NCI-H1105 treated with DMSO at 0.1 percent for 48 hours (cell line): ENCODE results near the gene SPO11.
A peak's percentile ranks its signal among the peaks of the same experiment; 100 is the strongest.

Experiments used
- DNase-seq: peaks from one replicate; lab custom pipeline; 2025; lab: John Stamatoyannopoulos, UW

Gene SPO11

DNA sequence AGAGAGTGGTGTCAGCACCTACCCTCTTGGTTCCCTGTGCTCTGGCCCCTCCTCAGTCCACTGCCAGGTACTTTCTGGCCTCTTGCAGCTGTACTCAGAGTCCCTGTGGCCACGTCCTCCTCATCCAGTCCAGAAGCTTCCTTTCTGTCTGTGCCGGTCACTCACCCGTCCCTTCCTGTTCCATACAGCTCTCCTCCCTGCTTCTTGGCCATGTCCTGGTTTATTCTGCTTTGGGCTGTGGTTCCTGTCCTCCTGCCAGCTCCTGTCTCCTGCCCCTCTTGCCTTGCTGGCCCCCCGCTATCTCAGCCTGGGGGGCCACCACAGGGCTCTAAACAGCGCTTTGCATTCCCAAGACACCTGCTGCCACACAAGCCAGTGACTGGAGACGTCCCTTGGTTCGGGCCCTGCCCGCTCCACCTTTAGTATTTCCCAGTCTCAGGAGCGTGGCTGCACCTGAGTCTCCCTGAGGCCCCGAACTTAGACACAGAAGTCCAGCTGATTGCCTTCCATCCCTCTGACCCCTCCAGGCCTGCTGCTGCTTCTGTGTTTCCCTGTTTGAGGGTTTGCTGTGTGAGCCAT, 46.1 kb downstream of the SPO11 start:
- DNase-seq = no peak

DNA sequence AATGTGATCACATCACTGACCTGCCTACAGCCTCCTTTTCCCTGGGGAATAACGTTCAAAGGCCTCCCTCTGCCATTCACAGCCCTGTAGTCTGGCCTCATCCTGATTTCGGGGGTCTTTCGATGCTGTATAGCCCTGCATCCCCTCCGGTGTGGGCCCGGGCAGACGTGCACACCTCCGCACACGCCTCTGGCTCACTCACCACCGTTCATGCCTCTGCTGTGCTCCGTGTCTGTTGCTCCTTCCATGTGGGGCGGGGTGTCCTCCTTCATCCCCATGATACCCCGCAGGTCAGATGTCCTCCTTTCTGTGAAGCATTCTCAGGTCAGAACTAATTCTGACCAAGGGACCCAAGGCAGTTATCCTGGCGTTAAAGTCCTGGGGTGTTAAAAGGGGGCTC, 47.7 kb downstream of the SPO11 start:
- DNase-seq = no peak

DNA sequence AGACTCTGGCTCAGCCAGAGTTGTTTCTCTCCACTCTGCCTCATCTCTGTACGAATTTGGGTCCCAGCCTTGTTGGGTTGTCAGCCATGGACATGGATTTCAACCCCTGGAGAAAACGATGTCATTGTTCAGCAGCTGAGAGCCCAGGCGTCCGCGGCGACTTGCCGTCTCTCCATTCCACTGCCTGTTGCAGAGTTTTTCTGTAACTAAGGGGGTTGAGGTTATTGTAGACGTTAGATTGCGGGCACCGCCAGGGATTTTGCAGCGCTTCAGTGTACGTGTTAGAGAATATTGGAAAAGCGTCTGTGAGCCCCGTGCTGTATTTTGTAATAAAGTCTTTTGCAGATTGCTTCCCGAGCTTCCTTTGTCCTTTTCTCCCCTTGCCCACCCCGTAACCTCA, 48.5 kb downstream of the SPO11 start:
- DNase-seq = no peak

DNA sequence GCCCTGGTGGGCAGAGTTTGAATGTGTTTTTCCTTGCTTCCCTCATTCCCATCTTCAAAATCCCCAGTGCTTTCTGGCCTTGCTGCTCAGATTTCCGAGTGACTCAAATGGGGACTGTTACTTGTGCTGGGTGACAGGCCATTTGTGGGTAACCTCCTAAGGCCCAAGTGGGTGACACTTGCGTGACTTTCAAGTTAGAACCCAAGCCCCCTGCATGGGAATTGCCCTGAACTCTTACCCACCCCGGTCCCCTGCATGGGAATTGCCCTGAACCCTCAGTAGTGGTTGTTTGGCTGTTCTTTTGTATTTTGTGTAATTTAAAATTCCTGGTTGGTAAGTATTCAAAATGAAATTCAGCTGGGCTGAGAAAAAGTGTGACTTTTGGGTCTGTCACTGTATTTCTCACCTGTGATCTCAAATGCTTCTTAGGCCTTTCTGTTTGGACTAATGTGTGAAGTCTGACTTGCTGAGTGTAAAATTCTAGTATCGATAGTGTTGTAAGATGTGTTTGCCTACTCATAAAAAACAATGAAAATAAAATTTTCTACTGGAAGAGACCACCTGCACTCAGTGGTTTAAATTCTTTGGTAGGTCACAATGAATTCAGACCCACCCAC, 49.2 kb downstream of the SPO11 start:
- no peak for DNase-seq

DNA sequence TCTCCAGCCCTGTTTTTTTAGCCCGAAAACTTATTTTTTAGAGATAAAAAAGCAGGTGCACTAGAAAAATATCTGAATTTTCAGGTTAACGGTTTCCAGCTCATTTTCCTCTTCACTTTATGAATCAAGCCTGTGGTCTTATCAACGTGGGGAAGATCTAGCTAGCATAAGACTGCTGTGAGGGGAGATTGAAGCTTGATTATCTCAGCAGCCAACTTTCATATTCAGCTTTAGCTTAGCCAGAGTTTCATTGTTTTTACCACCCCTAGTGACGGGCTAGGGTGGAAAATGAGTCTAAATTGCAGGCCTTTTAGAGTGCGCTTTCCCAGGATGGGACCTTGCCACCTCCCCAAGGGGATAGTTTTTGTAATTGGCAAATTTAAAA, 49.7 kb downstream of the SPO11 start:
- DNase-seq = no peak

DNA sequence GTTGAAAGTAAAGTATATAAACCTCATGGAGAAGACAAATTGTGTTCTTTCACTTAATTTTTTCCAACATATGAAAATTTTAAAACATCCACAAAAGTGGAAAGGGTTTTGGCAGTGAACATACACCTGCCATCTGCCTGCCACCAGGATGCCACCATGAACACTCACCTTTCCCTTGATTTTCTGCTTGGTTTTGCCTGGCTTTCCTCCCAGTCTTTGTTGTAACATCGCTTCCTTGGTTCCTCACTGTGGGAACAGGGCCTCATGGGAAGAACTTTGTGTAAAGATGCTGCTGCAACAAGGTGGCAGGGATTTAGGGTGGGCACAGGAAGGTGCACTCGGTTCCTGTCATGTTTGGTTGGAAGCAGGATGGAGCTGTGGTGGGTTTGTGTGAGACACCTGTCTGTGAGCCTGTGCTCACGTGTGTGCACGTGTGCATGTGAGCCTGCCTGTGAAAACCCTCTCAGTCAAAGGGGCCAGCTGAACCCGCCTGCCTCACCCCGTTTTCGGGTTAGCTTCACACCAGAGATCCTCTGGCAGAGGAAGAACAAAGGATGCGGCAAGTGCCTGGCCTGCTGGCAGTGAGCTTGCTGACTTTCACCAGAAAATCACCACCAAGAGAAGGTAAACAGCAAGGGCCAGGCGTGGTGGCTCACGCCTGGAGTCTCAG, 50.6 kb downstream of the SPO11 start:
- no peak for DNase-seq

DNA sequence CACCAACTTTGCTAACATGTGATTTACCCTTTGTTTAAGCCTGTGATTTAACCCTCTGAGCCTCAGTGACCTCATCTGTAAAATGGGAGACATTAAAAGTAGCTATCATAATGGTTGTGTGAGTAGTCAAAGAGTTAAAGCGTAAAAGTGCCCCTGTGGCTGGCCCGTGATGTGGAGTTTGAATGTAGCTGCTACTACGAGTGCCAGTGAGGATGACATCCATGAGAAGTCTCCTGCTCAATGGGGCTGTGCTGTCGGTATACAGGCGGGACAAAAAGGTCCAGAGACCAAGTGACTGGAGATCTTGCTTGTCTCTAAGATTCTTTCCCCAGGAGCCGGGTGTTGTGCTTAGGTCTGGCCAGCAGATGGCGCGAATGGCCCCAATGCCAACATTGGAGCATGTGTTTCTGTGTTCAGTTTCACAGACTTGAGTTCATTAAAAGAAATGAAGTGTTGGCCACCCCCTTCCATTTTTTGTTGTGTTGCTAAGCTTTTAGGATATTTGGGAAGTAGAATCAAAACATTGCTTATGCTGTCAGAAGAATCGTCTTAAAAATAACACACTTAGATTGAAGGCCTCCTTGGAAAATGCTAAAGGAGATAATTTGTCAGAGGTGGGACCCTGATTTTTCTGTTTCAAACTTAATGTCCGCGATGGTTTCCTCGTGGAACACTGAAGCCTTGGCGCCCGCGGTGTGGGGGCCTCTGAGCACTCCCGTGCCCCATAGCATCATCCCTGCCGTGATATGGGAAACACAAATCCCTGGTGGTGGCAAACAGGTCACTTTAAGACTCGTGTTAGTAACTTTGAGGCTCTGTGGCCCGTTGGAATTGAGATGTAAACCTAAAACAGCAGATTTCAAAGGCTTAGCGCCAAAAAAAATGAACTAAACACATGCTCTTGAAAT, 52.2 kb downstream of the SPO11 start:
- DNase-seq = peak; percentile 65

DNA sequence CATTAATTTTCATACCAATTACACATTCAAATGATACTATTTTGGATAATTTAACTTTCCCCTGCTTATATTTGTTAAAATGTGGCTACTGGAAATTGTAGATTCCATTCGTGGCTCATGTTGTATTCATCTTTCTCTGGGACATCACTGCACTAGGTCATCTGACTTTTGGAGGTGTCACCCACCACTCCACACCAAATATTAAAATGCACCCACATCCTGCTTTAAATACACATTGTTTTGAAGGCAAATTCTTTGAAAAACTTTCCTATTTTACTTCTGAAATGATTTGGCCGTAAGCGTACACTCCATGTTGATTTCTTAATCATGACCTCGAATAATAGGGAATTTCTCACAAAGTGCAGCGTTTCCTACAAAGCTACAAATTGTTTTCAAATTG, 52.9 kb downstream of the SPO11 start:
- DNase-seq = no peak

DNA sequence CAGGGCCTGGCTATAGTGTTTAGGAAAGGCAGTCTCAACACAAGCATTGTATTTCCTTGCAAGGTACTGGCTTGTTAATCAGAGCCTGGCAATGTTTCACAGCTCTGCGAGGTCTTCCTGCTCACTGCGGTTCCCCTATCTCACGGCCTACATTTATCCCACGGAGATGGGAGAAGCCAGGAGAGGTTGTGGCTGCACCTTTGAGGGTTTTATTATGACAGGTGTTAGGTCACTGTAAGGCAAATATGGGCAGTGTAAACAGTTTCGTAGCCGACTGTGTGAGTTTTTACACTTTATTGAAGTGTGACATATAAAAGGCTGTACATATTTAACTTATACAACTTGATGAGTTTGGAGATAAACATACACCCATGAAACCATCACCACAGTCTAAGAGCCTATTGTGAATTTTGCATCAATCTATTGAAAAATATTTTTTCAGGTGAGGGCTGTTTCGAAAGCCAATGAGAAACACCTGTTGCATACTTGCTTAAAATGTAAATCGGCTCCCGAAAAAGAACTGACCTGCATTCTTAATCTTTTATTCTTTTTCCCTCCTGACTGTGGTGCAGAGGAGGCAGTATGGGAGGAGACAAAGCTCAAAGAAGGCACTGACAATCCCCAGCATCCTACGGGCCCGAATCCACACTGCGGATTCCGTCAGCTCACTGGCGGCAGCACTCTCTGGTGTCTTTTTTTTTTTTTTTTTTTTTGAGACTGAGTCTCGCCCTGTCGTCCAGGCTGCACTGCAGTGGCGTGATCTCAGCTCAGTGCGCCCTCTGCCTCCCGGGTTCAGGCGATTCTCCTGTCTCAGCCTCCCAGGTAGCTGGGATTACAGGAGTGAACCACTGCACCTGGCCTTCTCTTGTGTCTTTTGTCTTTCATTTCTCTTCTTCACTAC, 54.1 kb downstream of the SPO11 start:
- DNase-seq = no peak

DNA sequence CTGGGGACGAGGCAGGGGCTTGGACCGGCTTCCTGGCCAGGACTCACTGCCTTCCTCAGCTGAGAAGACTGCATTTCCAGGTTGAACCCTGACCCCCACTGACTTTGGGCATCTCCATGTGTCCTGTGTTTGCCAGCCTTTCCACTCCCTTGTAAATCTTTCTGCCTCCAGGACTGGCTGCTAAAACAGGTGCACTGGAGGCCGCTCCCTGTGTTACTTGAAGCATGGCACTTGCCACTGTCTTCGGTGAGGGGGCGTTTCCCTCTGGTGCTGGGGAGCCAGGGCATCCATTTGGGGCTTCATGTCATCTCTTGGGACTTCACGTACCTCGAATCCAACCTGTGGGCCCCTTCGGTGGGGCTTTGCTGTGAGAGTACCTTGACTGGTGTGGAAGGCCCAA, 54.9 kb downstream of the SPO11 start:
- no peak for DNase-seq

DNA sequence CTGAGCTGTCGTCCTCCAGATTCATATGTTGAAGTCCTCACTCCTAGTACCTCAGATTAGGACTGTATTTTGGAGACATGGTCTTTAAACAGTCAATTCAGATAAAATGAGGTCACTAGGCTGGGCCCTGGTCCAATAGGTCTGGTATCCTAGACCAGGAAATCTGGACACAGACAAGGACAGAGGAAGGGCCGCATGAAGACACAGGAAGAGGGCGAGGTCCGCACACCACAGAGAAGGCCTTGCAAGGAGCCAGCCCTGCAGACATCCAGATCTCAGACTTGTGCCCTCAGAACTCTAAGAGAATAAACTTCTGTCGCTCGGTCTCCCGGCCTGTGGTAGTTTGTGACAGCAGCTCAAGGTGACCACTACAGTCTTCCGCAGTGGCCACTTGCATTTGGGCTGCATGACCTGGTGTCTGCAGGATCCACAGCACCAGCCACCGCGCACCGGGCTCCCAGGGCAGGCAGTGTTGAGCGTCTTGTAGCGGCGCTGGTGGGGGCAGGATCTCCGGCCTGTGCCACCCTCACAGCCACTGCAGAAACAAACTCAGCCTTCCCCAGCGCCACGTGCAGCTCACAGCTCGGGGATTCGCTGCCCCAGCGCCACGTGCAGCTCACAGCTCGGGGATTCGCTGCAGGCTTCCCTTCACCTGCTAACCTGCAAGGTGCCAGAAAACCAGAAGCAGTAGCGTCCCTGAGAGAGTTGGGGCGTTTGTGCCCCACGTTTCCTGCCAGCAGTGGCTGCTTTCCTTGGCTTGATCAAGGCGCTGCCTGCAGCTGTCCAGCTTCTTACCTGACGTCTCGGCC, 55.6 kb downstream of the SPO11 start:
- DNase-seq = no peak

DNA sequence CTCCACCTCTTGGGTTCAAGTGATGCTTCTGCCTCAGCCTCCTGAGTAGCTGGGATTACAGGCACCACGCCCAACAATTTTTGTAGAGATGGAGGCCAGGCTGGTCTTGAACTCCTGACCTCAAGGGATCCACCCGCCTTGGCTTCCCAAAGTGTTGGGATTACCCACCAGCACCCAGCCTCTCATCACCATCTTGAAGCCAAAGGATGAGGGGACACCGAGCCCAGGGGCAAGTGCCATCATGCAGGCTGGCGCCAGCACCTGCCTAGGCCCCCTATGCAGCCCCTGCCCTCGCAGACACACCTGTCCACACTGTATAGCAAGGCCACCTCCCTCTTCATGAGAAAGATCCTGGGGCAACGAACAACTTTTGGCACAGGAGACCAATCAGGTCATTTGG, 56.3 kb downstream of the SPO11 start:
- no peak for DNase-seq

DNA sequence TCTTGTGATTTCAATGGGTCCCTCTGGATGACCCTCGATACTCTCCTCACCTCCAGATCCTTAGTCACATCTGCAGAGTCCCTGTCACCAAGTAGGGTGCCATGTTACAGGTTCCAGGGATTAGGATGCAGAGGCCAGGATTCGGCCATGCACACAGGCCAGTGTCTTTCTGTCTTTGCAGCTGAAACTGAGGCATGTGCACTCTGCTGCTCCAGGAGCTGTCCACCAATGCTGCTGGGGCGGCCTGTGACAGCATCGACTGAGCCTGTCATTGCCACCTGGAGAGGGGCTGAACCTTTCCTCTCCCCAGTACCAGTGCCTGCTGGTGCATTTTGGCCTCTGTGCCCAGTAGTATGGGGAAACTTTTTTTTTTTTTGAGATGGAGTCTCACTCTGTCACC, 57.2 kb downstream of the SPO11 start:
- DNase-seq = no peak

DNA sequence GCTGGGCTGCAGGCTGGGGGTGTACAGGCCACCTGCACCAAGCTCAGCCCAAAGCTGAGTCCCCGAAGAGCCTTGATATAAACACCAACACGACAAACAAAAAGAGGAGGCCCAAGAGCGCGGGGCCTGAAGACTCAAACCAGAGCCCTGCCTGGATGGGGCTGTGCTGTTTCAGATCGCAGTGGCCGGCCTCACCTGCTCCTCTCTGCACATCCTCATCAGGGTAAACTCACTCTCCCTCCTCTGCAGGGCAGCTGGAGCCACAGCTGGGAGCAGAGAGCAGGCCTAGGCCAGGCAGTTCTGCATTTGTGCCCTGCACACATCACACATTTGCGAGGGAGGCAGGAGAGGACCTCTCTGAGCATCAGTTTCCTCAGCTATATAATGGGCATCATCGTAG, 57.9 kb downstream of the SPO11 start:
- no peak for DNase-seq

DNA sequence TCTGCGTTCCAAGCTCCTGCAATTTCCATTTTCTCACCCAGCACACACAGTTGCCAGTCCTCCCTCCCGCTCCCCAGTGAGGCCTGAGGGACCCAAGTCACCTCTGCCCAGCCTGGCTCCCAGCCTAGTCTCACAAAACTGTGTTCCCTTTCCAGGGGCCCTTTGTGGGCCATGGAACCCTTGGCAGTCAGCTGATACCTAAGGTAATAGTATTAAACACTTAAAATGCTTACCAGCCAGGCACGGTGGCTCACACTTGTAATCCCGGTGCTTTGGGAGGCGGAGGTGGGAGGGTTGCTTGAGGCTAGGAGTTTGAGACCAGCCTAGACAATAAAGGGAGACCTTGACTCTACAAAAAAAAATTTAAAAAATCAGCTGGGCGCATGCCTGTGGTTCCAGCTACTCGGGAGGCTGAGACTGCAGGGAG, 58.4 kb downstream of the SPO11 start:
- no peak for DNase-seq

DNA sequence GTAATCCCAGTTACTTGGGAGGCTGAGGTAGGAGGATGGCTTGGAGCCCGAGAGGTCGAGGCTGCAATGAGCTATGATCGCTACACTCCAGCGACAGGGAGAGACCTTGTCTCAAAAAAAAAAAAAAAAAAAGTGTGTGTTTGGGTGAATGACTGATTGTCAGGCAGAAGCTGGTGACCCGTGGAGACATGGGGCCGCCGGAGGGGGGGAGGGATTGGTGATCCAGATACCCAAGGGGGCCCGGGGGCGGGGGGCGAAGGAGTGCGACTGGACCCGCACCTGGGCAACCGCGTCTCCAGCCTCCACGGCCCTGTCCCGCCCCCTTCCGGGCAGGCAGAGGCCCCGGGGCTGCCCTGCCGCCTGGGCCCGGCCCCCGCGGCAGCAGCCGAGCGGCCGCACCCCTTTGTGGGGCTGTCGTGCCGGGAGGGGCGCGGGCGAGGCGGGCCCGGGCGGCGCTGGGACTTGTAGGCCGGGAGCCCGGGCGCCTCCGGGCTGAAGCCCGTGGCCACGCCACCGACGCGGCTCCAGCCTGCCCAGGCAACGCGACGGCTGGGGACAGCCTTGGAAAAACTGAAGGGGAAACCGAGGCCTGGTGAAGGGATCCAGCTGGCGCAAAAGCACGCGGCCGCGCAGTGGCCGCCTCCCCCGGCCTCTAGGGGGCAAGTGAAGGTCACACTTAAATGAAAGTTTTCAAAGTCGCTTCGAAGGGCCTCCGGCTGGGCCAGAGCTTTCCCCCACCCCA, 59.5 kb downstream of the SPO11 start:
- peak; percentile 15 for DNase-seq

DNA sequence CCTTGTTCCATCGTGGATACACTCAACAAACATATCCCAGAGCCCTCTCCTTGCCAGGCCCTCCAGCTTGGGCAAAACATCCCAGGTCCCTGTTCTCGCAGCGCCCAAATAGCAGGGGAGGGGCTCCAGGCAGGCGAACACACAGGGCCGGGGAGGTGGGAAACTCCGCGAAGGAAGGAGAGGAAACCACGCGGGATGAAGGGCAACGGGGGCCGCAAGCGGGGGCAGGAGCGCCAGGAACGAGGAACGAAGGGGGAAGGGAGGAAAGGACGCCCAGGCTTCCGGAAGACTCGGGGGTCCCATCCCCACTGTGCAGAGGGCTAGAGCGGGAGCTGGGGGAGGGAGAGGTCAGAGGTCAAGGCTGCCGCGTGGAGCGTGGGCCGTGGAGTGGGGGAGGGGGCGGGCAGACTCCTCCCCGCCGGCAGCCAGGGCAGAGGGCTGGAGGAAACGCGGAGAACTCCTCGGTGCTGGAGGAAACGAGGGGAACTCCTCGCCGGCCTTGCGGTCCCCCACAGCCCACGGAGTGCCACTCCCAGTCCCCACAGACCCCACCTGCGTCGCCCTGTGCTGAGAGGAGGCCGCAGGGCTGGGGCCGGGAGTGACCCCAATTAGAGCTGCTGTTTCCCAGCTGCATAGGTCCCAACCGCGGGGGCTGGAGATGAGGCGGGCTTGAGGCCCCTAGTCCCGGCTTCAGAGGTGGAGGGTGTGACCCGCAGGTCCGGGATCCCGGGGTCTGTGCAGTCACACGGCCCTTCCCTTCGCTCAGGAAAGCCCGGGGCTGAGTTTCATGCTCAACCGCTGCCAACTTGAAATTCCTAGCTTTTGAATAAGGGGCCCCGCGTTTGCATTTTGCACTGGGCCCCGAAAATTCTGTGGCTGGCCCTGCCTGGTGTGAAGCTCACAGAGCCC, 60.3 kb downstream of the SPO11 start:
- DNase-seq = no peak

DNA sequence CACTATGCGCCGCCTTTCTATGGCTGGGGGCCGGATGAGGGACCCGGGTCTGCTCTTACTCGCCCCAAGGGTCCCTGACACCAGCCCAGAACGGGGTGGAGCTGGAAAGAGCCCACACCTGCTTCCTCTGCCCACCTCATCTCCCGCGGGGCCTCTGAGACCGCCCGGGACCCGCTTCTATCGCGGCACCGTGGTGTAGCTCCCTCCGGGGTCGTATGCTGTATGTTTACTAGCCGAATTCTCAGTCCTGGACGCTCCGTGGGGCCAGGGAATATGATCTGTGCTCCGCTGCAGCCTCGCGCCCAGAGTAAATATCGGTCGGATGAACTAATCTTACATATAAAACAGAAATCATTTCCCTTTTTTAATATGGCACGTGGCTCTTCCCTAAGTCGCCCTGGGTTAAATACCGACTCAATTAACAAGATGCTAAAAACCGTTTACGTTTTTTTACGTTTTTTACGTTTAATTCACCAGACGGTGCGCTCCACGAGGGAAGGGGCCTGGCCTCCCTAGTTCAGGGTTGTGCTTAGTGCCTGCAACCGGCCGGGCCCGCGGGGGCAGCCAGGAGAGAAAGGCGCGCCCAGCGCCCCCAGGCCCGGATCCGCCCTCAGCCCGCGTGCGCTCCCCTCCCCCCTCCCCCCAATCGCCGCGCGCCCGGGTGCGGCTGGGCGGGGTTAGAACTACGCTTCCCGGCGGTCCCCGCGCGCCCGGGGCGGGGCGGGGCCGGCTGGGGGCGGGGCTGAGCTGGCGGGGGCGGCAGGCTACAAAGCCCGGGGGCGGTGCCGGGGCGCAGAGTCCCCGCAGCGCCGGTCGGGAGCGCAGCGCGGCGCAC, 61.2 kb downstream of the SPO11 start, which contains the start of gene RBM38:
RBM38 (plus strand) TSS at position 793 of the 835 bp plus-strand sequence. CDS start 186 bp downstream, outside the sequence.
- DNase-seq = peak; percentile 40
